Stimulated activated CD8-positive, alpha-beta memory T cell treated with anti-CD3 and anti-CD28 coated beads, Interleukin-7, amount 100 ng/mL, for 24 hours (primary cell): Measurements from ENCODE around the gene ST3GAL6.

Source experiments
- DNase-seq: peaks from one replicate; pipeline ENCODE4 v3.0.0-alpha.2; 2020; ENCODE audit warnings: low read depth

The ST3GAL6 gene

DNA sequence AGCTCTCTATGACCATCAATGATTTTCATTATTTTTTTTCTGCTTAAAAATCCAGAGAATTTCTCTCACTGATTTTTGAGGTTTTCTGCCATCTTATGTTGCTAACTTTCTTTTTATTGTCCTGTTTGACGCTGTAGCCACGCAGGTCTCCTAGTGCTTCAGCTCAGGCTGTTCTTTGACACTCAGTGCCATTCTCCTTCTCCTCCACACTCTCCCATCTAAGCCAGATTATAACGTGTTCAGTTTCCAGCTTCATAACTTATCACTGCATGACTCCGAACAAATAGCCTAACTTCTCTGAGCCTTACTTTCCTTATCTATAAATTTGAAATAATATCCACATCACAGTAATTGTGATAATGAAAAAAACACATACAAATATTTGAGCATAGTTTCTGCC lies 22.8 kb upstream of the ST3GAL6 start:
- no peak for DNase-seq

DNA sequence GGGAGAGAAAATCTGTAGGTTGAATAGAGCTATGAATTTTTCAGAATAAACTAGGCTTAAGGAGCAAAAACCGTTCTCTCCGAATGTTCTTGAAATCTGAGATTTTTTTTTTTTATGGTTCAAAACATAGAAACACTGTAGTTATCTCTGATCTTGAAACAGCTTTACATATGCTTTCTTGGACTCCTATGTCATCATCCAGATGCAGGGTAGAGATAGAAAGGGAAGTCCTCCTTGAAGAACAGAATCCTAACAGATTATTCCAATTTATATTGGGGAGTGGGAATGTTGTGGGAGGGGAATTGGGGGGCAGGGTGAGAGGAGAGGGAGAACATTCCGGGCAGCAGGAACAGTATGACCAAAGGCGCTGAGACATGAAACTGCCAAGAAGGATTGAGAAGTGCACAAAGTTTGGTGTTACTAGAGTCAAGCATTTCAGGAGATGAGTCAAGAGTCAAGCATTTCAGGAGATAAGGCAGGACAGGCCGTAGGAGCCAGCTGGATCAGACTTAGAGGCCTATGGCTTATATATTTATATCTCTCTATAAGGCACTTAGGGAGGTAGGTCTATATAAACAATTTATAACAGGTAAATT lies 21.9 kb upstream of the ST3GAL6 start:
- DNase-seq: no peak

- no peak for DNase-seq
Observed at GRCh38 chr3:98743071-98743470, 20.1 kb upstream of the ST3GAL6 start.

DNA sequence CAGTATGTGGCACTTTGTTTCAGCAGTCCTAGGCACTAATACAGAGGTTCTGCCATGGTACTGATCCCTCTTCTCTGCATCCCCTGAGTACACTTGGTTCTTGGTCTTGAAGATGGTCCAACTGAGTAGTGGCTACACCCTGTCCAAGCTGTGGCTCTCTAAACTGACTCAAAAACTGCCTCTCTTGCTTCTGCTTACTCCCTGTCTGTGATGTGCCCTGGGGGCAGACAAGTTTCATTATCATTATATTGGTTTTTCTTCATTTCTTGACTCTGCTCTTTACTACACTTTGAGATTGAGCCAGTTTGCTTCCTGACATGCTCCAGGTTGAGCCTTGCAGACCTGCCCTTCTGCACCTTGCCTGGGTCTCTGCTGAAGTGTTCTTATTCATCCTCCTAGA lies 18.9 kb upstream of the ST3GAL6 start:
- DNase-seq: no peak

GRCh38 chr3:98745718-98746117 lies 17.4 kb upstream of the ST3GAL6 start:
- no peak for DNase-seq

DNA sequence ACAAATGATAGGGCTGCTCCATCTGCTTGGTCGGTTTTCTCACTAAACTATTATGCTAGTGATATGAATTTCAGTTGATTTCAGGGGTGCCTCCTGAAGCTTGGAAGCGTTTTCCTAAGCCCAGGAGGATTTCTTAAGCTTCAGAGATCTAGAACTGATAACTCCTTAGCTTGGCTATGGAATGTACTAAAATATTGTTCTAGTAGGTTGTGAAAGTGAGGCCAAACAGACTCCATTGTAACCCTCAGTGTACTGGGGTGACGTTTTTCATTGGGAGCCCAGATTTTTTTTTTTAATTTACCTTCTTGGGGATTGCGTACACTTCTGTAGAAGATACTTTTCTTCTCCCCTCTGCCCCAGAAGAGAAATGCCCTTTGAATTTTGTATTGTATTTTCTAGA lies 17.0 kb upstream of the ST3GAL6 start:
- no peak for DNase-seq

DNA sequence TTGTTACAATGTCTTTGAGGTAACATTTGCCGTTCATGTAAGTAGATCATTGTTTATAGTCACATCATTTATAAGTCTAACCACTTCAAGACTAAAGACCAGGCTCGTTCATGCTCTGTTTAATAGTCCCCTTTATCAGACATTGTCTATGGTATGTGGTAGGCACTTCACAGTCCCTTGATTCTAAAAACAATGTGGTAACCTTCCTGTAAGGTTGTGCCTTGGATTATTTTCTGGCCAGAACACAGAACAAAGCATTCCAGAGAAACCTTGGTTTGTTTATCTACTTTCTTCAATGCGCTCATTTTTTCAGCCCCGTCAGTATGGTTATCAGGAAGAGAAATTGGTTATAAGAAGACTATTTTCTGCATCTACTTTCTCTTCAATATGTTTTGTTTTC lies 16.3 kb upstream of the ST3GAL6 start:
- no peak for DNase-seq

GRCh38 chr3:98750276-98750919 lies 12.7 kb upstream of the ST3GAL6 start:
- no peak for DNase-seq

GRCh38 chr3:98754483-98754882 lies 8.7 kb upstream of the ST3GAL6 start:
- DNase-seq: no peak

- DNase-seq: no peak
Observed at GRCh38 chr3:98755601-98756000, 7.5 kb upstream of the ST3GAL6 start.

GRCh38 chr3:98759629-98760028 lies 3.5 kb upstream of the ST3GAL6 start:
- no peak for DNase-seq

DNA sequence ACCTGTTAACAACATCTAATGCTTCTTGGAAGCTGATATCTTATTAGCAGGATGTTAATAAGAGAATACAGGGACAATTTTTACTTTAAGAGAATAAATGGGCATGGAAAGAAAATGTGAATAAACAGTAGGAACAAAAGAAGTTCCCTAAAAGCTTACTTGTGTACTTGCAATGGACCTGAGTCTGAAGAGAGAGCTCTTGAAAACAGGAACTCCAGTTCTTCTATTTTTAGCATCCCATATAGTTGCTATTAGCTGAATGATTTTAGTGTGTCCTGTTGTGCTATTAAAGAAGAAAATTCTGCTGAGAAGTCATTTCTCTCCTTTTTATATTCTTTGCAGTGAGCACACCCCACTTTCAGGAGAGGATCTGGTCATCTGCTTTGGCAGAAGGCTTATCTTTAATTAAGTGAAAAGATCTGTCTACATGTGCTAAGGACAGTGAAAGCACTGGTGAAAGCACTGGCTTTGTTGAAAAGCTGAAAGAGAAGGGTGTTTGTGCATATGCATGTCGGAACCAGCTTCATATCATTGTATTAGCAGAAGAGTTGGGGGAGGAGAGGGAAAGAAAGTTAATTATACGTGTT lies 1.4 kb upstream of the ST3GAL6 start:
- no peak for DNase-seq

- DNase-seq: no peak
Observed at GRCh38 chr3:98763819-98764418, 779 bp downstream of the ST3GAL6 start.

- DNase-seq: no peak
Observed at GRCh38 chr3:98764472-98764884, 1.3 kb downstream of the ST3GAL6 start.

GRCh38 chr3:98765721-98766120 lies 2.6 kb downstream of the ST3GAL6 start:
- no peak for DNase-seq

DNA sequence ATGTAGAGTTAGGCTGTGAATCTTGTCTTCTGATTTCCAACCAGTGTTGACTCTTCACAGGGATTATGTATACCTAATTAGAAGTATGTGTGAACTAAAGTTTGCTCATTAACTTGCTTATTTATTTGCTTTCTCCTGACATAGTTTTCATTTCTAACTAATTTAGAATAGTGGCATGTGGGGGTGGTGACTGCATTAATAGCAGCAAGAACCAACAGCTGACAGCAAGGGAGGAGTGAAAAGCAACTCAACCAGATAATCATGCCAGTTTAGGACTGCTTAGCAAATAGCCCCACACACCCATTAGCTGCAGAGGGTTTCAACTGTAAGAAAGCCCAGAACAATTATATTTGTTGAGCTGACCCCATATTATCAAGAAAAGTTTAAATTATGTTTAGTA lies 3.8 kb downstream of the ST3GAL6 start:
- no peak for DNase-seq

GRCh38 chr3:98768961-98769360 lies 5.8 kb downstream of the ST3GAL6 start:
- DNase-seq: no peak

GRCh38 chr3:98769448-98769847 lies 6.3 kb downstream of the ST3GAL6 start:
- no peak for DNase-seq

DNA sequence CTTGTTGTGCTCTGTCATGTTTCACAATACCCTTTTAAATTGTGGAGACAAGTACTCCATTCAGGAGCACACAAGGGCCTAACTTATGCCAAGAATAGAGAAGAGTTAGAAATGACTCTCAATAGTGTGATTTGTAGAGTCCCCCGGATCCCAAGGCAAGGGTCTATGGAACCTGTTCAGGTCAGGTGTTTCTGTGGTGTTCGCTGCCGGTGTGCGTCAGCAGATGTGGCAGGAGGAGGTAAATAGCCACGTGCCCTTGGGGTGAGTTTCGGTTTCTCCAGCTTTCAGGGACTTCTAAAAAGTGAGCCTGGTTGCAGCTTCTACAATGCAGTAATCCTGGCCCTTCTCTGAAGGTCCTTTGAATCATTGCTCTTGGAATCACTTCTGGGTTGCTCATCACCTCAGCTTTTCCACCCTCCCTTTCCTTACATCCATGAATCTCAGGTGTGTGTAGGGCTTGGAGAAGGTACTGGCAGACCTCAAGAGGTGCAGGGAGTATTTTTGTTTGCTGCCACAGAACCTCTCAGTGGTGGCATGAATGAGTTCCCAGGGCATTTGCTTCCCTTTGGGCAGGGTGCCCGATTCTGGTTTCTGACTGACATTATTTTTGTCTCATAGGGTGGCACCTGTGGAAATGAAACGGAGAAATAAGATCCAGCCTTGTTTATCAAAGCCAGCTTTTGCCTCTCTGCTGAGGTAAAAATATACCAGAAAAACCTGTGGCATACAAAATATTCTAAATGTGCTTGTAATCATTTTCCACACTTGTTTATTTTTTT lies 7.3 kb downstream of the ST3GAL6 start:
- DNase-seq: no peak

- no peak for DNase-seq
Observed at GRCh38 chr3:98772022-98772421, 8.9 kb downstream of the ST3GAL6 start.

- no peak for DNase-seq
Observed at GRCh38 chr3:98775459-98776139, 12.5 kb downstream of the ST3GAL6 start.

GRCh38 chr3:98776140-98776493 lies 13.0 kb downstream of the ST3GAL6 start:
- DNase-seq: no peak
